OCI-LY3 (cell line): ENCODE results near the gene ANTXR2.

ENCODE experiments used
- H2AFZ ChIP-seq: fragments of 200-600, 300-600 bp; shearing (Covaris generic); 2 replicates; pipeline ENCODE4 v1.6.0; 2014; ENCODE audit warnings: antibody characterized with exemption, low read depth, low read length
- H3K27ac ChIP-seq: fragments of 200-600, 300-600 bp; sonication (generic); 2 replicates; pipeline ENCODE4 v1.5.1; 2014; ENCODE audit warnings: mild to moderate bottlenecking, low read length, moderate library complexity, mixed read lengths
- H3K27me3 ChIP-seq: fragments of 200-600, 300-600 bp; sonication (generic); 2 replicates; pipeline ENCODE4 v1.6.1; 2014; ENCODE audit warnings: low read depth, low read length, mixed read lengths
- H3K36me3 ChIP-seq: fragments of 200-600, 300-600 bp; sonication (generic); replicated peaks from 2 replicates; pipeline ENCODE3; 2014; ENCODE audit warnings: low read depth, low read length, mixed read lengths
- H3K4me1 ChIP-seq: fragments of 300-600, 200-600 bp; sonication (generic); 2 replicates; pipeline ENCODE4 v1.6.1; 2014; ENCODE audit warnings: low read length, mixed read lengths
- H3K4me2 ChIP-seq: fragments of 200-600, 300-600 bp; sonication (generic); 2 replicates; pipeline ENCODE4 v1.6.1; 2014; ENCODE audit warnings: low read length, mixed read lengths
- H3K4me3 ChIP-seq: fragments of 300-600, 200-600 bp; sonication (generic); 2 replicates; pipeline ENCODE4 v1.5.1; 2014; ENCODE audit warnings: antibody characterized with exemption, mild to moderate bottlenecking, low read length, moderate library complexity
- H3K79me2 ChIP-seq: fragments of 300-600, 200-600 bp; shearing (Covaris generic); 2 replicates; pipeline ENCODE4 v1.6.1; 2014; ENCODE audit warnings: mild to moderate bottlenecking, low read length, mixed read lengths
- H3K9ac ChIP-seq: fragments of 300-600, 200-600 bp; shearing (Covaris generic); 2 replicates; pipeline ENCODE4 v1.6.0; 2014; ENCODE audit warnings: mild to moderate bottlenecking, low read length, moderate library complexity
- H3K9me3 ChIP-seq: fragments of 200-600, 300-600 bp; shearing (Covaris generic); 2 replicates; pipeline ENCODE4 v1.6.1; 2014; ENCODE audit warnings: low read length, mixed read lengths; ENCODE audit not compliant: insufficient read depth
- H4K20me1 ChIP-seq: fragments of 200-600, 300-600 bp; sonication (generic); 2 replicates; pipeline ENCODE4 v1.6.1; 2016; ENCODE audit warnings: low read length, mixed read lengths; ENCODE audit not compliant: insufficient read depth
- CTCF ChIP-seq: fragments of 200-600, 300-600 bp; sonication (generic); IDR thresholded peaks from 2 replicates; pipeline ENCODE4 v1.5.1; 2014; ENCODE audit warnings: antibody characterized with exemption, low read length, low read depth
- EZH2phosphoT487 ChIP-seq: fragments of 200-600 bp; shearing (Covaris generic); IDR thresholded peaks from 2 replicates; pipeline ENCODE4 v1.6.1; 2018; ENCODE audit warnings: antibody characterized with exemption, mixed run types, low read depth

ANTXR2 gene

GRCh38 chr4:80060804-80061203 lies 12.2 kb downstream of the ANTXR2 start:
- H3K79me2 ChIP-seq, result no peaks in the 10 kb centered on the region
- no peak overlapping the region for H3K9ac ChIP-seq
- TF ChIP-seq EZH2phosphoT487 (no peak), CTCF (no peak)
- H3K9me3 ChIP-seq, result no peaks in the 10 kb centered on the region
- peaks cover 36% of the 10 kb centered on the region for H3K4me1 ChIP-seq
- no peaks in the 10 kb centered on the region for H4K20me1 ChIP-seq
- no peak overlapping the region for H3K4me3 ChIP-seq
- no peak overlapping the region for H2AFZ ChIP-seq
- no peaks in the 10 kb centered on the region for H3K36me3 ChIP-seq
- no peak overlapping the region for H3K4me2 ChIP-seq
- H3K27ac ChIP-seq, result no peak overlapping the region
- peaks cover 5% of the 10 kb centered on the region; the same call in 1 of the 2 replicates for H3K27me3 ChIP-seq

GRCh38 chr4:80058740-80059139 lies 14.3 kb downstream of the ANTXR2 start:
- Histone ChIP-seq H4K20me1 (no peaks in the 10 kb centered on the region), H3K27me3 (peaks cover 5% of the 10 kb centered on the region; the same call in 1 of the 2 replicates), H3K27ac (peak overlapping the region; percentile 66), H3K9me3 (no peaks in the 10 kb centered on the region), H3K4me3 (peak overlapping the region; percentile 63), H3K4me2 (peak overlapping the region; percentile 81), H3K4me1 (peaks cover 43% of the 10 kb centered on the region), H3K9ac (peak overlapping the region; percentile 33; the same call in 1 of the 2 replicates), H3K79me2 (no peaks in the 10 kb centered on the region), H3K36me3 (no peaks in the 10 kb centered on the region), H2AFZ (no peak overlapping the region)
- no peak for TF ChIP-seq CTCF
- no peak for TF ChIP-seq EZH2phosphoT487

GRCh38 chr4:80054375-80054774 lies 18.7 kb downstream of the ANTXR2 start:
- no peak for TF ChIP-seq CTCF
- no peak for TF ChIP-seq EZH2phosphoT487

GRCh38 chr4:80053140-80053910 lies 19.7 kb downstream of the ANTXR2 start:
- no peak overlapping the region for H3K4me2 ChIP-seq
- H3K9ac ChIP-seq, result no peak overlapping the region

More at GRCh38 chr4:80054375-80054774, 18.7 kb downstream of the ANTXR2 start:
- Histone ChIP-seq H2AFZ (no peak overlapping the region), H3K4me3 (no peak overlapping the region), H3K4me1 (peaks cover 29% of the 10 kb centered on the region), H3K79me2 (no peaks in the 10 kb centered on the region), H3K27me3 (no peaks in the 10 kb centered on the region; the same call in 1 of the 2 replicates), H4K20me1 (no peaks in the 10 kb centered on the region), H3K9me3 (no peaks in the 10 kb centered on the region), H3K27ac (no peak overlapping the region), H3K36me3 (no peaks in the 10 kb centered on the region), H3K4me2 (no peak overlapping the region), H3K9ac (no peak overlapping the region)

More at GRCh38 chr4:80053140-80053910, 19.7 kb downstream of the ANTXR2 start:
- Histone ChIP-seq H3K27ac (no peak overlapping the region), H3K4me3 (no peak overlapping the region), H3K9me3 (no peaks in the 10 kb centered on the region), H3K4me1 (peaks cover 22% of the 10 kb centered on the region), H3K79me2 (no peaks in the 10 kb centered on the region), H3K27me3 (no peaks in the 10 kb centered on the region; the same call in 1 of the 2 replicates), H2AFZ (no peak overlapping the region), H4K20me1 (no peaks in the 10 kb centered on the region), H3K36me3 (no peaks in the 10 kb centered on the region)
- TF ChIP-seq CTCF (no peak), EZH2phosphoT487 (no peak)
